Measurements from ENCODE around the gene LCN12. TPM values are rescaled to one million over a fixed set of nuclear protein-coding genes. Genes with fewer than 3 reads are reported as not detected.

The LCN12 gene
- total RNA-seq, 1 experiment from 2014 or later: 4.2 TPM

- ATAC-seq: no peak
- ChIA-PET CTCF (no interaction called here), RAD21 (ENCODE audit: low non-redundant PET in 1 of 2, low total read pairs in 2 of 2, uncharacterized antibody in 2 of 2, unreplicated experiment in 2 of 2) (no interaction called here), POLR2A (no interaction called here)
- peaks cover 6 to 26% of the 10 kb centered on the region in 2 experiments; a peak in 3 of 4 replicates for H3K36me3 ChIP-seq (ENCODE audit: control insufficient read depth in 1 of 2, insufficient read depth in 2 of 2, low read length in 2 of 2)
- H3K4me1 ChIP-seq (ENCODE audit: control insufficient read depth in 1 of 2, insufficient read depth in 2 of 2, low read length in 2 of 2): peaks cover 7 to 11% of the 10 kb centered on the region in 2 experiments
- no peak overlapping the region for H3K4me2 ChIP-seq (ENCODE audit: low read length)
- no peaks in the 10 kb centered on the region for H3K9me2 ChIP-seq (ENCODE audit: insufficient read depth)
- no peak overlapping the region for H2AFZ ChIP-seq (ENCODE audit: low read depth, low read length, poor library complexity, severe bottlenecking)
- no peaks in the 10 kb centered on the region for H4K20me1 ChIP-seq (ENCODE audit: insufficient read depth)
- no peak overlapping the region for H3K4me3 ChIP-seq (replicated peaks in 1 of 2; ENCODE audit: low read depth in 1 of 2, low read length in 2 of 2)
- BruUV-seq (replicated peaks): no TSS peak
- H3K9ac ChIP-seq (ENCODE audit: low read length): no peak overlapping the region
- intact Hi-C loops (cut with micrococcal nuclease): no loop called here
- H3K9me3 ChIP-seq (ENCODE audit: control insufficient read depth in 1 of 2, insufficient read depth in 1 of 2, low read depth in 1 of 2, low read length in 2 of 2): no peaks in the 10 kb centered on the region
- H3K27ac ChIP-seq (ENCODE audit: low read depth, low read length): no peak overlapping the region
- no peaks in the 10 kb centered on the region for H3K27me3 ChIP-seq (ENCODE audit: insufficient read depth, low read length)
- TF ChIP-seq FOSL1 (IDR thresholded peaks at IDR 0.05; ENCODE audit: low read depth): no peak
- no peak for TF ChIP-seq EGR1 (IDR thresholded peaks at IDR 0.05; ENCODE audit: low read depth)
- TF ChIP-seq TCF7L2 (IDR thresholded peaks at IDR 0.05; ENCODE audit: borderline replicate concordance, extremely low read depth, insufficient read depth, insufficient read length): no peak
- TF ChIP-seq SP1 (IDR thresholded peaks at IDR 0.05; ENCODE audit: low read depth): no peak
- TF ChIP-seq ZFX (IDR thresholded peaks at IDR 0.05): no peak
- TF ChIP-seq CEBPB (IDR thresholded peaks at IDR 0.05; ENCODE audit: low read depth): no peak
- TF ChIP-seq SIN3A (IDR thresholded peaks at IDR 0.05; ENCODE audit: low read depth): no peak
- no peak for TF ChIP-seq ELF1 (IDR thresholded peaks at IDR 0.05; ENCODE audit: borderline replicate concordance, low read depth)
- DNase-seq (ENCODE audit: low read depth, low spot score): no peak
- peaks cover 30% of the 10 kb centered on the region; the same call in 1 of the 2 replicates for H3K79me2 ChIP-seq (ENCODE audit: insufficient read depth, low read length)
Observed at GRCh38 chr9:136906266-136906665, 45.8 kb upstream of the LCN12 start.

GRCh38 chr9:136907011-136907914, 44.8 kb upstream of the LCN12 start:
- BruUV-seq (replicated peaks): no TSS peak
- TF ChIP-seq MAX (IDR thresholded peaks at IDR 0.05): no peak
- no peak for TF ChIP-seq SIN3A (IDR thresholded peaks at IDR 0.05; ENCODE audit: low read depth)
- no peak for TF ChIP-seq RAD21 (IDR thresholded peaks at IDR 0.05; ENCODE audit: low read depth)
- Histone ChIP-seq H2AFZ (ENCODE audit: low read depth, low read length, poor library complexity, severe bottlenecking) (no peak overlapping the region), H3K36me3 (ENCODE audit: control insufficient read depth in 1 of 2, insufficient read depth in 2 of 2, low read length in 2 of 2) (peaks cover 7 to 24% of the 10 kb centered on the region in 2 experiments; a peak in 3 of 4 replicates), H3K27ac (ENCODE audit: low read depth, low read length) (no peak overlapping the region), H3K79me2 (ENCODE audit: insufficient read depth, low read length) (peaks cover 21% of the 10 kb centered on the region; the same call in 1 of the 2 replicates), H3K4me2 (ENCODE audit: low read length) (no peak overlapping the region), H3K4me1 (ENCODE audit: control insufficient read depth in 1 of 2, insufficient read depth in 2 of 2, low read length in 2 of 2) (peaks cover 0 to 1% of the 10 kb centered on the region in 2 experiments; a peak in 2 of 4 replicates), H3K9me2 (ENCODE audit: insufficient read depth) (no peaks in the 10 kb centered on the region), H4K20me1 (ENCODE audit: insufficient read depth) (no peaks in the 10 kb centered on the region), H3K9me3 (ENCODE audit: control insufficient read depth in 1 of 2, insufficient read depth in 1 of 2, low read depth in 1 of 2, low read length in 2 of 2) (no peaks in the 10 kb centered on the region), H3K9ac (ENCODE audit: low read length) (no peak overlapping the region), H3K27me3 (ENCODE audit: insufficient read depth, low read length) (no peaks in the 10 kb centered on the region), H3K4me3 (replicated peaks in 1 of 2; ENCODE audit: low read depth in 1 of 2, low read length in 2 of 2) (no peak overlapping the region)
- ChIA-PET POLR2A (no interaction called here), RAD21 (ENCODE audit: low non-redundant PET in 1 of 2, low total read pairs in 2 of 2, uncharacterized antibody in 2 of 2, unreplicated experiment in 2 of 2) (no interaction called here), CTCF (no interaction called here)
- ATAC-seq (no peak), DNase-seq (ENCODE audit: low read depth, low spot score) (no peak)
- intact Hi-C loops (cut with micrococcal nuclease): no loop called here
